D721Med (cell line): ENCODE data around the gene UNCX.
A peak's percentile ranks its signal among the peaks of the same experiment; 100 is the strongest.
"Not testable (repeated sequence)": the region's sequence is repeated elsewhere in the genome, so short reads cannot be mapped to it uniquely, and the experiment has no call there.

Source experiments
- DNase-seq: peaks from one replicate; pipeline ENCODE4 v3.0.0; 2011; ENCODE audit warnings: low spot score; ENCODE audit not compliant: insufficient read length
- FAIRE-seq: peaks from 2 replicates; lab custom pipeline; 2011; peaks lifted over from hg19 to GRCh38; lab: Jason Lieb, UNC
- TF ChIP-seq, protein P1 (sequence below): IDR thresholded peaks from 2 replicates; pipeline ENCODE4 v1.5.1; 2012; ENCODE audit warnings: mild to moderate bottlenecking, control low read depth; ENCODE audit not compliant: insufficient read depth; ENCODE audit errors: missing control alignments

Gene UNCX

DNA sequence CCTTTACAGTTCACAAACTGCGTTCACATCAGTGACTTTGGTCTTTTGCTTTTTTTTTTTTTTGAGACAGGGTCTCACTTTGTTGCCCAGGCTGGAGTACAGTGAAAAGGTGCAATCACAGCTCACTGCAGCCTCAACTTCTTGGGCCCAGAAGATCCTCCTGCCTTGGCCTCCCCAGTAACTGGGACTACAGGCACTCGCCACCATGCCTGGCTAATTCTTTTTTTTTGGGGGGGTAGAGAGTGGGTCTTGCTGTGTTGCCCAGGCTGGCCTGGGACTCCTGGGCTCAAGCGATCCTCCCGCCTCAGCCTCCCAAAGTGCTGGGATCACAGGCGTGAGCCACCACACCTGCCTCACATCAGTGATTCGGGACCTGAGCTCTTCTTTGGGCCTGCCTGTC, 35.7 kb upstream of the UNCX start:
- TF ChIP-seq, protein P1, sequence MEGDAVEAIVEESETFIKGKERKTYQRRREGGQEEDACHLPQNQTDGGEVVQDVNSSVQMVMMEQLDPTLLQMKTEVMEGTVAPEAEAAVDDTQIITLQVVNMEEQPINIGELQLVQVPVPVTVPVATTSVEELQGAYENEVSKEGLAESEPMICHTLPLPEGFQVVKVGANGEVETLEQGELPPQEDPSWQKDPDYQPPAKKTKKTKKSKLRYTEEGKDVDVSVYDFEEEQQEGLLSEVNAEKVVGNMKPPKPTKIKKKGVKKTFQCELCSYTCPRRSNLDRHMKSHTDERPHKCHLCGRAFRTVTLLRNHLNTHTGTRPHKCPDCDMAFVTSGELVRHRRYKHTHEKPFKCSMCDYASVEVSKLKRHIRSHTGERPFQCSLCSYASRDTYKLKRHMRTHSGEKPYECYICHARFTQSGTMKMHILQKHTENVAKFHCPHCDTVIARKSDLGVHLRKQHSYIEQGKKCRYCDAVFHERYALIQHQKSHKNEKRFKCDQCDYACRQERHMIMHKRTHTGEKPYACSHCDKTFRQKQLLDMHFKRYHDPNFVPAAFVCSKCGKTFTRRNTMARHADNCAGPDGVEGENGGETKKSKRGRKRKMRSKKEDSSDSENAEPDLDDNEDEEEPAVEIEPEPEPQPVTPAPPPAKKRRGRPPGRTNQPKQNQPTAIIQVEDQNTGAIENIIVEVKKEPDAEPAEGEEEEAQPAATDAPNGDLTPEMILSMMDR, result no peak
- FAIRE-seq (no peak), DNase-seq (no peak)

DNA sequence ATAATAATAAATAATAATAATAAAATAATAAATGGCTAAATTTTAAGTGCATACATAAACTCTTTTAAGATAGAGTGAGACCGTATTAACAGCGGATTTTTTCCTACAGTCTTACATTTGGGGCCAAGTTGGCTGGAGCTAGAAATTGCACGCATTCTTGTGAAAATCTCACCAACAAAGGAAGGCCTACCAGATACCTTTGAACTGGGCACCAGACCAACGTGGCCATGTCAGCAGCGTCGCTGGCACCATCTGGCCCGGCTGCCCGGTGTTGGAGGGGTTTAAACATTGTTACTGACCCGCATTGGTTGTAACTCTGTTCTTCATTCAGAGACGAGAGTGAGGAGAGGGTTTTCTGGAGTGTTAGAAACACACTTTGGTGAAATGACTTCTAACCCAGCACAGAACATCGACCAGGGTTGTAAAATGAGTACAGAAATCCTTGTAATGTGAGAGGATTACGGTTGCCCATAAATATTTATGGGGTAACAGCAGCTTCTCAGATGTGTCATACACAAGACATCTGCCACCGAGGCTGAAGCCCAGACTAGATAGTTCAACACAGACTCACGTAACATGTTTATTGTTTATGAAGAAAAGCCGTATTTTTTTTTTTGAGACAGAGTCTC, 34.6 kb upstream of the UNCX start:
- FAIRE-seq (peak; percentile 16), DNase-seq (no peak)
- TF ChIP-seq, protein P1, result no peak

DNA sequence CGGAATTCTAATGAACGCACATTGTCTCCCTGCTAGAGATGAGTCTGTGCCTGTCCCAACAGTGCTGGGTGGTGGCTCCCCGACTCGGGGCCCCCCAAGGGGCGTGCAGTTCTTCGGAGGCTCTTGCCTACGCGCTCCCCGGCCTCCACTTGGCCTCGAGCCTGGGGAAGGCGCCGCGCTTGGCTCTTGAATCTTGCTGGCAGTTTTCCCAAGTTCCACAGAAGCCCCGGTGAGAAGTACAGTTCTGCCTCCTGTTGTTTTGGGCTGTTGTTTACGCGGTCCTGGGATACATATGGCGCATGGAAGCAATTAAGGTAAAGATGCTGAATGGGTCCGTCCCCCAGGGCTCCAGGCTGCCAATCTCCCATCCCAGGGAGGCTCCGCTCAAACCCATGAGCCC, 32.6 kb upstream of the UNCX start:
- TF ChIP-seq, protein P1, result no peak
- DNase-seq, result no peak
- no peak for FAIRE-seq

DNA sequence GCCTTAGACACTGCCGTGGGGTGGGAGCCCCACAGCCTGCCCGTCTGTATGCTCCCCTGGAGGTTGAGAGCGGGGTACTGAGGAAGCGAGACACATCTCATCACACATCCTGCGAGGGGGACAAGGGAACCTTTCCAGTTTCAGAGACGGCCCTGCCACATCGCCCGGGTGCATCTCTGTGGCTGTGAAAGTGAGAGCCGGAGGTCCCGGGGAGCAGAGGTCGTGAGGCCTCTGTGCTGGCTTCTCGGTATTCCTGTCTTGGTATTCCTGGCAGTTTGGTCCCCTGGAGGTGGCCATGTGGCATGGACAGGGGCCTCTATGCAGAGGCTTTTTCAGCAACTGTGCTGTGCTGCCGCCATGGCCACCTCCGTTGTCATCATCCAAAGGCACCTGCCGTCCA, 30.8 kb upstream of the UNCX start:
- no peak for DNase-seq
- FAIRE-seq, result no peak
- TF ChIP-seq, protein P1, result no peak

DNA sequence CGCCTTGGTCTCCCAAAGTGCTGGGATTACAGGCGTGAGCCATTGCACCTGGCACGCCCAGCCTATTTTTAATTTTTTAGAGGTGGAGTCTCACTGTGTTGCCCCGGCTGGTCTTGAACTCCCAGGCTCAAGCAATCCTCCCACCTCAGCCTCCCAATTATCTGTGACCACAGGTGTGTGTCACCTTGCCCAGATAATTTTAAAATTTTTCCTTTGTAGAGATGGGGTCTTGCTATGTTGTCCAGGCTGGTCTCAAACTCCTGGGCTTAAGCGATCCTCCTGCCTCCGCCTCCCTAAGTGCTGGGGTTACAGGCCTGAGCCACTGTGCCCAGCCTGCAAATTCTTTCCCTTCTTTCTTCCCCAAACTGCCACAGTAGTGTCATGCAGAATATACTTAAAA, 29.8 kb upstream of the UNCX start:
- not testable (repeated sequence) for FAIRE-seq, DNase-seq

DNA sequence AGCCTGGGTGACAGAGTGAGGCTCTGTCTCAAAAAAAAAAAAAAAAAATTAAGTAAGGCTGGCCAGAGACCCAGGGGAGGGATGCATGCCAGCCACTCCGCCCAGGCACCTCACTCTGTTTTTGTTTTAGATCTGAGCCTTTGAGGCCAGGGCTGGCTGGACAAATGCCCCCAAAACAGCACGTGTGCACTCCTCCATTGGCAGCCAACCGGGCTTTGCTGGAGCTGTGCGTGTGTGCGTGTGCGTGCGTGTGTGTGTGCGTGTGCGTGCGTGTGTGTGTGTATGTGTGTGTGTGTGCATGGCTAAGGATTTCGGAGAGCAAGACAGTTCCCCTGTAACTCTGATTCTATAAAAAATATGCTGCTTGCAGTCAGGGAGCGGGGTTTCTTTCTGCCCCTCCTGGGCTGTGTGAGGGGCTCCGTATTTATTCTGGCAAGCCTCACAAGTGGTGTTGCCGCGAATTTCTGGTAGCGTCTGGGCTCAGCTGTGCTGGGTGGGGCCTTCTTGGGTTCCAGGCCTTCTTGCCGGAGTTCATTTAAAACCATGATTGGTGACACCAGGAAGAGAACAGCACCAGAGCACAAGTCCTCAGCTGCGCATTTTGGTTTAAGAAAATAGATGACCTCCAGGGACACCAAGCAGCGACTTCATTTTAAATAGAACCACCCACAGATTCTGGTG, 28.1 kb upstream of the UNCX start:
- FAIRE-seq (no peak), DNase-seq (no peak)
- TF ChIP-seq, protein P1, result no peak

DNA sequence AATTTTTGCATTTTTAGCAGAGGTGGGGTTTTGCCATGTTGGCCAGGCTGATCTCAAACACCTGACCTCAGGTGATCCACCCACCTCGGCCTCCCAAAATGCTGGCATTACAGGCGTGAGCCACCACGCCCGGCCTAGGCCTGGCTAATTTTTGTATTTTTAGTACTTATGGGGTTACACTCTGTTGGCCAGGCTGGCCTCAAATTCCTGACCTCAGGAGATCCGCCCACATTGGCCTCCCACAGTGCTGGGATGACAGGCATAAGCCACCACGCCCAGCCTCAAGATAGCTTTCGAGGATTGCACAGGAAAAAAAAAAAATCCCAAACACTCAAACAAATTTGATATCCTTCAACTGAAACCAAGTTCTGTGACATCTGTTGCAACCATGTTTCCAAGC, 26.9 kb upstream of the UNCX start:
- FAIRE-seq, DNase-seq: not testable (repeated sequence)

DNA sequence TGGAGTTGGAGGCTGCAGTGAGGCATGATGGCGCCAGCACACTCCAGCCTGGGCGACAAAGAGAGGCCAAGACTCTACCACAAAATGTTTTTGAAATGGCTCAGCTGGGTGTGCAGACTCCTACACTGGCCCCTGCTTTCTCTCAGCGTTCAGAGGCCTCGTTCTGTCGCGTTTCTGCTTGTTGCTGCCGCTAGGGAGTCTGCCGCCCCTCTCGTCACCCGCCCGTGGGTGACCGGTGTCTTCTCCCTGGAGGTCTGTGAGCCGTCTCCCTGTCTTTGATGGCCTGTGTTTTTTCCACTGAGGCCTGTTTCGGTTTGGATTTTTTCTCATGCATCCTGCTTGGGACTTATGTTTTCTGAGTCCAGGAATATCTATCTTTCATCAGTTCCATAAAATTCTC, 23.6 kb upstream of the UNCX start:
- no peak for FAIRE-seq
- TF ChIP-seq, protein P1, result no peak
- no peak for DNase-seq
